HCT116 (cell line): ENCODE results near the gene LPA. TPM values are rescaled to one million over a fixed set of nuclear protein-coding genes. Genes with fewer than 3 reads are reported as not detected.
"Not testable (repeated sequence)": the region's sequence is repeated elsewhere in the genome, so short reads cannot be mapped to it uniquely, and the experiment has no call there.

Experiments used
- ATAC-seq: fragments of 200-7000 bp; cut with Tn5 transposase; 2 replicates; pipeline ENCODE4 v1.9.1; 2020; ENCODE audit warnings: mild to moderate bottlenecking, moderate library complexity
- BruUV-seq: library from RNA; stranded (reverse); fragments of 400-500 nt; replicated peaks from 2 replicates; lab custom pipeline; 2021; lab: Mats Ljungman, UMichigan
- CTCF ChIA-PET: fragments of 300-600 bp; sonication (Branson Sonifier 250); formaldehyde crosslinking; loops from one replicate; lab custom pipeline; 2021; ENCODE audit warnings: antibody characterized with exemption; lab: Charles Lee
- POLR2A ChIA-PET: fragments of 300-600, 350-600 bp; sonication (Branson Sonifier 250); formaldehyde crosslinking; loops from one replicate; lab custom pipeline; 2021; ENCODE audit warnings: antibody characterized with exemption; lab: Charles Lee
- RAD21 ChIA-PET, 2 experiments: fragments of 300-600 bp; sonication (Branson Sonifier 250); formaldehyde crosslinking; loops; one replicate each; lab custom pipeline; 2023; ENCODE audit warnings: low total read pairs in 2 of 2; ENCODE audit not compliant: uncharacterized antibody in 2 of 2, unreplicated experiment in 2 of 2, low non-redundant PET in 1 of 2; lab: Charles Lee
- DNase-seq: peaks from one replicate; pipeline ENCODE4 v3.0.0-alpha.2; 2010; ENCODE audit warnings: low read depth, low spot score
- H2AFZ ChIP-seq: fragments of 200-600 bp; shearing (Covaris generic), sonication (generic); 2 replicates; pipeline ENCODE4 v1.6.1; 2017; ENCODE audit warnings: low read depth, mixed run types, mixed read lengths, antibody characterized with exemption, low read length; ENCODE audit not compliant: poor library complexity, severe bottlenecking
- H3K27ac ChIP-seq: 2 replicates; pipeline ENCODE4 v1.5.1; 2012; ENCODE audit warnings: low read depth, low read length
- H3K27me3 ChIP-seq: fragments of 200-600 bp; sonication (generic); 2 replicates; pipeline ENCODE4 v1.6.1; 2016; ENCODE audit warnings: mixed run types, low read length, mixed read lengths; ENCODE audit not compliant: insufficient read depth
- H3K36me3 ChIP-seq, 2 experiments: fragments of 200-500 bp in 1 of 2; fragments of 200-600 bp in 1 of 2; sonication (Bioruptor generic) in 1 of 2; sonication (generic) in 1 of 2; 2 replicates each; pipeline versions ENCODE4 v1.5.1 to v1.6.1; 2014 to 2016; ENCODE audit warnings: low read length in 2 of 2, inconsistent platforms in 1 of 2, mixed read lengths in 1 of 2, mixed run types in 1 of 2; ENCODE audit not compliant: insufficient read depth in 2 of 2, control insufficient read depth in 1 of 2
- H3K4me1 ChIP-seq, 2 experiments: fragments of 200-600 bp in 1 of 2; sonication (generic) in 1 of 2; 2 replicates each; pipeline versions ENCODE4 v1.5.1 to v1.6.1; 2012 to 2017; ENCODE audit warnings: low read length in 2 of 2, inconsistent platforms in 1 of 2, mild to moderate bottlenecking in 1 of 2, mixed read lengths in 1 of 2, mixed run types in 1 of 2, moderate library complexity in 1 of 2; ENCODE audit not compliant: insufficient read depth in 2 of 2, control insufficient read depth in 1 of 2
- H3K4me2 ChIP-seq: fragments of 200-600 bp; sonication (generic); 2 replicates; pipeline ENCODE4 v1.6.1; 2017; ENCODE audit warnings: mixed run types, low read length, mixed read lengths
- H3K4me3 ChIP-seq, 2 experiments: fragments of 200-600 bp in 1 of 2; sonication (generic) in 1 of 2; replicated peaks in 1 of 2; 2 replicates each; pipeline ENCODE4 v1.5.1; 2011 to 2016; ENCODE audit warnings: low read length in 2 of 2, control low read depth in 1 of 2, low read depth in 1 of 2, mild to moderate bottlenecking in 1 of 2, mixed read lengths in 1 of 2, mixed run types in 1 of 2
- H3K79me2 ChIP-seq: fragments of 200-600 bp; sonication (generic); 2 replicates; pipeline ENCODE4 v1.6.1; 2017; ENCODE audit warnings: mild to moderate bottlenecking, mixed run types, low read length, moderate library complexity, mixed read lengths; ENCODE audit not compliant: insufficient read depth
- H3K9ac ChIP-seq: fragments of 200-600 bp; sonication (generic); 2 replicates; pipeline ENCODE4 v1.6.1; 2016; ENCODE audit warnings: low read length, mixed read lengths
- H3K9me2 ChIP-seq: fragments of 200-600 bp; sonication (generic), shearing (Covaris generic); 2 replicates; pipeline ENCODE4 v1.6.1; 2017; ENCODE audit warnings: mixed run types, mild to moderate bottlenecking, moderate library complexity; ENCODE audit not compliant: insufficient read depth
- H3K9me3 ChIP-seq, 2 experiments: fragments of 200-500 bp in 1 of 2; fragments of 200-600 bp in 1 of 2; sonication (Bioruptor generic) in 1 of 2; sonication (generic) in 1 of 2; 2 replicates each; pipeline ENCODE4 v1.6.1; 2014 to 2017; ENCODE audit warnings: low read length in 2 of 2, mixed read lengths in 2 of 2, inconsistent platforms in 1 of 2, low read depth in 1 of 2, mild to moderate bottlenecking in 1 of 2, mixed run types in 1 of 2, moderate library complexity in 1 of 2; ENCODE audit not compliant: control insufficient read depth in 1 of 2, insufficient read depth in 1 of 2
- H4K20me1 ChIP-seq: fragments of 200-600 bp; sonication (generic), shearing (Covaris generic); 2 replicates; pipeline ENCODE4 v1.6.1; 2017; ENCODE audit warnings: mixed run types, mild to moderate bottlenecking, moderate library complexity; ENCODE audit not compliant: insufficient read depth
- CBX3 ChIP-seq: IDR thresholded peaks from 2 replicates; pipeline ENCODE4 v1.6.1; 2012; ENCODE audit warnings: low read depth
- JUND ChIP-seq: IDR thresholded peaks from 2 replicates; pipeline ENCODE4 v1.6.1; 2012
- POLR2A ChIP-seq: IDR thresholded peaks from 2 replicates; pipeline ENCODE4 v1.7.0; 2011; ENCODE audit warnings: borderline replicate concordance; ENCODE audit not compliant: insufficient read depth, insufficient read length; ENCODE audit errors: extremely low read depth
- ZFX ChIP-seq: fragments of 450-650 bp; IDR thresholded peaks from 2 replicates; pipeline ENCODE4 v1.6.1; 2017
- intact Hi-C: fragments of 100-400 bp; cut with micrococcal nuclease; formaldehyde crosslinking; loops from 2 replicates; pipeline ENCODE4 v1.10.0; 2022
- total RNA-seq: library from RNA; stranded (reverse); gene quantifications from one replicate; pipeline ENCODE4 v1.2.1, GENCODE V29; 2021; ENCODE audit not compliant: unreplicated experiment

The LPA gene
- total RNA-seq, 1 experiment from 2014 or later: not detected

DNA sequence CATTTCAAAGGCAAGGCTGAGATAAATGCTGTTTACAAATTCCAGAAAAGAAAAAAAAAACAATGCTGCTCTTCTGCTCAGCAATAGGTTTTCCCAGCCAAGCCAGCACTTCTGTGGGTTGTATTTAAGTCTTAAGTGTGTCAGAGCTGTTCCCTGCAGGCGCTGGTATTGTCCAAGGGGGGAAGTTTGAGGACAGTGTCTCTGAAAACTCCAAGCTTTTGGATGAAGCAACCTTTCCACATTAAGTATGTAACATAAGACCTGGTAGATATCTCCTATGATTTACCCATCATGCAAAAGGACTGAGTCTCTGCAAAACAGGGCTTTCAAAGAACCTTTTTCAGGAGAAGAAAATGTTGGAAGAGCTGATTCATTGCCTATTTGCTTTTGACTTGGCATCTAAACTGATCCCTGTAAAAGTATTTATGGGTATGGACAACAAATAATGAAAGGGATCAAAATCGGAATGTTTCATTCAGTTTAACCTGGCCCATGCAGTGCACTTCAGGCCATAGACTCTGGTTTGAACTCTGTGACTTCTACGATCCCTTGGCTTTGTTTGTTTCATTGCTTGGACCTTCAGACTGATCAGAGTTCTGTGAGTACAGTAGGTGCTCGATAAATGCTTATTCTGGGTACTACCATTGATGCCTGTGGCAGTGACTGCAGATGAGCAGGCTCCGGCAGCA lies 21.8 kb upstream of the LPA start:
- Histone ChIP-seq H3K4me3 (peak overlapping the region; percentile 24 to 41), H2AFZ (peak overlapping the region; percentile 1), H3K36me3 (no peaks in the 10 kb centered on the region), H3K9me3 (no peaks in the 10 kb centered on the region), H4K20me1 (no peaks in the 10 kb centered on the region), H3K4me2 (peak overlapping the region; percentile 59), H3K27me3 (no peaks in the 10 kb centered on the region), H3K79me2 (no peaks in the 10 kb centered on the region), H3K4me1 (peaks cover 0 to 6% of the 10 kb centered on the region in 2 experiments; a peak in 1 of 4 replicates), H3K27ac (0 out of 2 replicates have a peak overlapping the region, but pooled peaks have one; percentile 1), H3K9ac (no peak overlapping the region), H3K9me2 (no peaks in the 10 kb centered on the region)
- BruUV-seq: no TSS peak
- RAD21 ChIA-PET: no interaction called here
- POLR2A ChIA-PET: no interaction called here
- CTCF ChIA-PET: no interaction called here
- TF ChIP-seq POLR2A (no peak), ZFX (no peak), JUND (no peak), CBX3 (no peak)
- ATAC-seq (peak; percentile 54; the same call in 1 of the 2 replicates), DNase-seq (no peak)
- intact Hi-C loops: loop anchor here (5.0 kb wide), 1 partner anchor 686 kb away; no protein-coding TSS in a partner anchor

DNA sequence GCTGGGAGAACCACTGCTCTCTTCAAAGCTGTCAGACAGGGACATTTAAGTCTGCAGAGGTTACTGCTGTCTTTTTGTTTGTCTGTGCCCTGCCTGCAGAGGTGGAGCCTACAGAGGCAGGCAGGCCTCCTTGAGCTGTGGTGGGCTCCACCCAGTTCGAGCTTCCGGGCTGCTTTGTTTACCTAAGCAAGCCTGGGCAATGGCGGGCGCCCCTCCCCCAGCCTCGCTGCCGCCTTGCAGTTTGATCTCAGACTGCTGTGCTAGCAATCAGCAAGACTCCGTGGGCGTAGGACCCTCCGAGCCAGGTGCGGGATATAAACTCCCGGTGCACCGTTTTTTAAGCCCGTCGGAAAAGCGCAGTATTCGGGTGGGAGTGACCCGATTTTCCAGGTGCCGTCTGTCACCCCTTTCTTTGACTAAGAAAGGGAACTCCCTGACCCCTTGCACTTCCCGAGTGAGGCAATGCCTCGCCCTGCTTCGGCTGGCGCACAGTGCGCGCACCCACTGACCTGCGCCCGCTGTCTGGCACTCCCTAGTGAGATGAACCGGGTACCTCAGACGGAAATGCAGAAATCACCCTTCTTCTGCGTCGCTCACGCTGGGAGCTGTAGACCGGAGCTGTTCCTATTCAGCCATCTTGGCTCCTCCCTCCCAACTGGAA lies 21.2 kb upstream of the LPA start:
- H3K4me1 ChIP-seq, H3K9me2 ChIP-seq, H3K9ac ChIP-seq, H3K27me3 ChIP-seq, BruUV-seq, DNase-seq, H3K36me3 ChIP-seq, H3K9me3 ChIP-seq, H4K20me1 ChIP-seq, POLR2A ChIA-PET, RAD21 ChIA-PET, H3K79me2 ChIP-seq, CTCF ChIA-PET: not testable (repeated sequence)
- H2AFZ ChIP-seq: peak overlapping the region; percentile 1
- 0 out of 2 replicates have a peak overlapping the region, but pooled peaks have one; percentile 1 for H3K27ac ChIP-seq
- peak overlapping the region; percentile 24 to 41 for H3K4me3 ChIP-seq
- peak; percentile 22; the same call in 1 of the 2 replicates for ATAC-seq
- intact Hi-C loops: loop anchor here (5.0 kb wide), 1 partner anchor 687 kb away; no protein-coding TSS in a partner anchor
- peak overlapping the region; percentile 59 for H3K4me2 ChIP-seq
